Caco-2 (cell line): Measurements from ENCODE around the gene TRPM6. TPM values are rescaled to one million over a fixed set of nuclear protein-coding genes. Genes with fewer than 3 reads are reported as not detected.

Source experiments
- BruUV-seq: library from RNA; stranded (reverse); fragments of 400-500 nt; replicated peaks from 2 replicates; lab custom pipeline; 2021; lab: Mats Ljungman, UMichigan
- CTCF ChIA-PET: fragments of 300-600 bp; sonication (Branson Sonifier 250); formaldehyde crosslinking; loops from one replicate; lab custom pipeline; 2022; ENCODE audit warnings: antibody characterized with exemption; lab: Charles Lee
- POLR2A ChIA-PET: fragments of 300-600 bp; sonication (Branson Sonifier 250); formaldehyde crosslinking; loops from one replicate; lab custom pipeline; 2022; ENCODE audit warnings: antibody characterized with exemption; lab: Charles Lee
- DNase-seq, 2 experiments: peaks; one replicate each; pipeline versions ENCODE4 v3.0.0 to v3.0.0-alpha.2; 2020 to 2022
- H3K27me3 ChIP-seq: replicated peaks from 2 replicates; pipeline ENCODE4 v1.6.0; 2011; ENCODE audit warnings: low read length; ENCODE audit not compliant: control insufficient read depth, insufficient read depth
- H3K36me3 ChIP-seq: 2 replicates; pipeline ENCODE4 v1.5.1; 2011; ENCODE audit warnings: low read length; ENCODE audit not compliant: control insufficient read depth, insufficient read depth
- H3K4me1 ChIP-seq: fragments of 250-450 bp; sonication (Bioruptor Pico); 2 replicates; pipeline ENCODE4 v1.5.1; 2020; ENCODE audit warnings: mild to moderate bottlenecking
- H3K4me3 ChIP-seq: 2 replicates; pipeline ENCODE4 v1.5.1; 2011; ENCODE audit warnings: low read depth, mild to moderate bottlenecking, control low read depth, low read length
- H3K9me3 ChIP-seq: fragments of 250-450 bp; sonication (Bioruptor Pico); 2 replicates; pipeline ENCODE4 v1.5.1; 2020; ENCODE audit warnings: mild to moderate bottlenecking, moderate library complexity
- H3K27ac Mint-ChIP-seq: one replicate; pipeline ENCODE4 v1.8.0; 2022; ENCODE audit warnings: mixed read lengths; ENCODE audit not compliant: unreplicated experiment
- H3K27me3 Mint-ChIP-seq: one replicate; pipeline ENCODE4 v1.8.0; 2022; ENCODE audit warnings: mixed read lengths; ENCODE audit not compliant: insufficient read depth, unreplicated experiment
- H3K36me3 Mint-ChIP-seq: one replicate; pipeline ENCODE4 v1.8.0; 2022; ENCODE audit warnings: mild to moderate bottlenecking, mixed read lengths; ENCODE audit not compliant: insufficient read depth, unreplicated experiment
- H3K4me1 Mint-ChIP-seq: one replicate; pipeline ENCODE4 v1.8.0; 2022; ENCODE audit warnings: low read depth, mixed read lengths; ENCODE audit not compliant: unreplicated experiment
- H3K4me3 Mint-ChIP-seq: one replicate; pipeline ENCODE4 v1.8.0; 2022; ENCODE audit warnings: mild to moderate bottlenecking, moderate library complexity, mixed read lengths; ENCODE audit not compliant: unreplicated experiment
- H3K9me3 Mint-ChIP-seq: one replicate; pipeline ENCODE4 v1.8.0; 2022; ENCODE audit warnings: mixed read lengths; ENCODE audit not compliant: unreplicated experiment
- CTCF ChIP-seq, 2 experiments: fragments of 200-600 bp in 1 of 2; IDR thresholded peaks; 1 replicate in 1 of 2; 2 replicates in 1 of 2; pipeline versions ENCODE4 v1.5.1 to v1.8.0; 2011 to 2022; ENCODE audit warnings: antibody characterized with exemption in 1 of 2, control low read depth in 1 of 2, inconsistent platforms in 1 of 2, low read depth in 1 of 2, low read length in 1 of 2, mild to moderate bottlenecking in 1 of 2, moderate library complexity in 1 of 2; ENCODE audit not compliant: insufficient read depth in 1 of 2, severe bottlenecking in 1 of 2, unreplicated experiment in 1 of 2
- intact Hi-C: fragments of 100-400 bp; cut with micrococcal nuclease; formaldehyde crosslinking; loops from one replicate; pipeline ENCODE4 v1.10.0; 2022; ENCODE audit not compliant: unreplicated experiment
- total RNA-seq: library from RNA; stranded (reverse); gene quantifications from 2 replicates; pipeline ENCODE4 v1.2.3, GENCODE V29; 2022

The TRPM6 gene
- total RNA-seq, 1 experiment from 2014 or later = 5.0 TPM

GRCh38 chr9:74847478-74848152, 40.1 kb downstream of the TRPM6 start:
- Histone ChIP-seq H3K9me3 (no peaks in the 10 kb centered on the region), H3K27me3 (no peaks in the 10 kb centered on the region), H3K4me1 (no peaks in the 10 kb centered on the region), H3K36me3 (no peaks in the 10 kb centered on the region), H3K4me3 (no peak overlapping the region)
- ChIA-PET POLR2A (no interaction called here), CTCF (no interaction called here)
- Mint-ChIP-seq H3K4me3 (no peak overlapping the region), H3K27me3 (no peaks in the 10 kb centered on the region), H3K27ac (no peak overlapping the region), H3K36me3 (no peaks in the 10 kb centered on the region), H3K9me3 (no peaks in the 10 kb centered on the region), H3K4me1 (no peaks in the 10 kb centered on the region)
- BruUV-seq = no TSS peak
- intact Hi-C loops = no loop called here
- no peak for DNase-seq
- no peak for TF ChIP-seq CTCF (IDR thresholded peaks at IDR 0.05; ENCODE audit: insufficient read depth in 1 of 2, low read depth in 1 of 2, low read length in 1 of 2, severe bottlenecking in 1 of 2, unreplicated experiment in 1 of 2)

GRCh38 chr9:74846766-74847165, 41.0 kb downstream of the TRPM6 start:
- no peaks in the 10 kb centered on the region for H3K4me1 ChIP-seq
- H3K9me3 Mint-ChIP-seq = no peaks in the 10 kb centered on the region
- no TSS peak for BruUV-seq
- intact Hi-C loops = no loop called here
- no peak overlapping the region for H3K27ac Mint-ChIP-seq
- H3K27me3 ChIP-seq = no peaks in the 10 kb centered on the region
- H3K27me3 Mint-ChIP-seq = no peaks in the 10 kb centered on the region
- ChIA-PET CTCF (no interaction called here), POLR2A (no interaction called here)
- H3K4me1 Mint-ChIP-seq = no peaks in the 10 kb centered on the region
- no peak overlapping the region for H3K4me3 Mint-ChIP-seq
- no peak overlapping the region for H3K4me3 ChIP-seq
- no peak for TF ChIP-seq CTCF (IDR thresholded peaks at IDR 0.05; ENCODE audit: insufficient read depth in 1 of 2, low read depth in 1 of 2, low read length in 1 of 2, severe bottlenecking in 1 of 2, unreplicated experiment in 1 of 2)
- H3K36me3 ChIP-seq = no peaks in the 10 kb centered on the region
- no peaks in the 10 kb centered on the region for H3K9me3 ChIP-seq
- H3K36me3 Mint-ChIP-seq = no peaks in the 10 kb centered on the region
- DNase-seq = no peak

GRCh38 chr9:74838351-74838750, 49.4 kb downstream of the TRPM6 start:
- DNase-seq = no peak
- Mint-ChIP-seq H3K9me3 (no peaks in the 10 kb centered on the region), H3K27me3 (no peaks in the 10 kb centered on the region), H3K4me1 (no peaks in the 10 kb centered on the region), H3K27ac (no peak overlapping the region), H3K36me3 (no peaks in the 10 kb centered on the region), H3K4me3 (no peak overlapping the region)
- ChIA-PET CTCF (no interaction called here), POLR2A (no interaction called here)
- intact Hi-C loops = no loop called here
- no peaks in the 10 kb centered on the region for H3K36me3 ChIP-seq
- H3K4me3 ChIP-seq = no peak overlapping the region
- no peaks in the 10 kb centered on the region for H3K4me1 ChIP-seq
- H3K9me3 ChIP-seq = no peaks in the 10 kb centered on the region
- no peaks in the 10 kb centered on the region for H3K27me3 ChIP-seq
- TF ChIP-seq CTCF (IDR thresholded peaks at IDR 0.05; ENCODE audit: insufficient read depth in 1 of 2, low read depth in 1 of 2, low read length in 1 of 2, severe bottlenecking in 1 of 2, unreplicated experiment in 1 of 2) = no peak
- no TSS peak for BruUV-seq
